ENCODE results near the gene SSX5.

DNA sequence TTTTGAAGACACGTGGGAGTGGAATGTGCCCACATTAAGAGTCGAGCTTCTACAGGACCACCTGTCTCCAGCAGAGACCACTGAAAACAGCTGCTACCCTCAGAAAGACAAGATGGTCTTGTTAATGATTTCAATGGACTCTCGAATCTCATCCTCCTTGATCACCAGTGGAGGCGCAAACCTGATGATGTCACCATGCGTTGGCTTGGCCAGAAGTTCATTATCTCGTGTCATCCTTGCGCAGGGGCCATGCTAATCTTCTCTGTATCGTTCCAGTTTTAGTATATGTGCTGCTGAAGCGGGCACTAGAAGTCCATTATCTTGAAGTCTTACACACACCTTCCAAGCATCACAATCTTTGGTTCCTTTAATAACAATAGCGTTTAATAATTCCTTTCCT lies 42.8 kb downstream of the SSX5 start:
- TF ChIP-seq POLR2A (IDR thresholded peaks at IDR 0.05) (no peak), CTCF (IDR thresholded peaks at IDR 0.05) (no peak)

Data from thyroid gland (tissue), 4 donors.